Suppressor macrophage (primary cell): ENCODE results near the gene SPACA5.
A peak's percentile ranks its signal among the peaks of the same experiment; 100 is the strongest.
"Not testable (repeated sequence)": the region's sequence is repeated elsewhere in the genome, so short reads cannot be mapped to it uniquely, and the experiment has no call there.

Experiments used
- DNase-seq, 4 experiments: peaks; one replicate each; pipeline ENCODE4 v3.0.0-alpha.2; 2020 to 2022

SPACA5 gene

GRCh38 chrX:48021026-48021900 is 14.5 kb downstream of the SPACA5 start:
- DNase-seq, result peak; percentile 78 to 90 (median 80)

DNA sequence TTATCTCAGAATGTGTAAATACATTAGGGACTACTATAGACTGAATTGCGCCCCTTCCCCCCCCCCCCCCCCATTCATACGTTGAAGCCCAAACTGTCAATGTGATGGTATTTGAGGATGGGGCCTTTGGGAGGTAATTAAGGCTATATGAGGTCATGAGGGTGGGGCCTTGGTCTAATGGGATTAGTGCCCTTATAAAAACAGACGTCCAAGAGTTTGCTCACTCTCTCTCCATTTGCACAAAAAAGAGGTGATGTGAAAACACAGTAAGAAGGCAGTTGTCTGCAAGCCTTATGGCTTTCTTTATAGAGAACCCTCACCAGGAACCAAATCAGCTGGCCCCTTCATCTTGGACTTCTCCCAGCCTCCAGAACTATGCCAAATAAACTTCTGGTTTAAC is 15.3 kb downstream of the SPACA5 start:
- no peak for DNase-seq

GRCh38 chrX:48022738-48023137 is 15.9 kb downstream of the SPACA5 start:
- DNase-seq, result no peak

- peak; percentile 72 to 86 (median 74) for DNase-seq
These were observed 18.8 kb downstream of the SPACA5 start for GRCh38 chrX:48025561-48025960.

GRCh38 chrX:48027545-48027944 is 20.8 kb downstream of the SPACA5 start:
- not testable (repeated sequence) for DNase-seq

- DNase-seq, result no peak
These were observed 21.3 kb downstream of the SPACA5 start for GRCh38 chrX:48028091-48028490.

GRCh38 chrX:48030237-48030636 is 23.4 kb downstream of the SPACA5 start:
- no peak for DNase-seq

DNA sequence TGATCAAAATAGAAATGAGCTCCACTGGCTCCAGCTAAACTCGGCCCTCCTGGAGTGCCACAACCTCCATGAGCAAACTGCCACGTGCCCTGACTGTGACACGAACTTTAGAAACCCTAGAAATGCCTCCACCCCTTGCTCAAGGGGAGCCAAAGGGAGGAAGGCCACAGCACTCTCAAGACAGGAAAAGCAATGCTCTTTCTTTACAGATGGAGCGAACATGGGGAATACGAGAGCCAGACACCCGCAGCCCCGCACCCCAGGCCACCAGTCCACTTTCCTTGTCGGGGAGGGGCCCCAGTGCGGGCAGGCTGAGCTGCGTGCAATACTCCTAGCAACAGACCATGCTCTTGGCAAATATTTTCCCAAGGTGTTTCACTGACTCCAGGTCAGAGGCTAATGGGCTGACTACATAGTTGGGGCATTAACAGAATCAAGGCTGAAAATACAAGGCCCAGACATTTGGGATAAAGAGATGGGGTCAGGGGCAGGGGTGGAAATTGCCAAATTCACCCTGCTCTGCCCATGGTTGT is 23.9 kb downstream of the SPACA5 start:
- not testable (repeated sequence) for DNase-seq

DNA sequence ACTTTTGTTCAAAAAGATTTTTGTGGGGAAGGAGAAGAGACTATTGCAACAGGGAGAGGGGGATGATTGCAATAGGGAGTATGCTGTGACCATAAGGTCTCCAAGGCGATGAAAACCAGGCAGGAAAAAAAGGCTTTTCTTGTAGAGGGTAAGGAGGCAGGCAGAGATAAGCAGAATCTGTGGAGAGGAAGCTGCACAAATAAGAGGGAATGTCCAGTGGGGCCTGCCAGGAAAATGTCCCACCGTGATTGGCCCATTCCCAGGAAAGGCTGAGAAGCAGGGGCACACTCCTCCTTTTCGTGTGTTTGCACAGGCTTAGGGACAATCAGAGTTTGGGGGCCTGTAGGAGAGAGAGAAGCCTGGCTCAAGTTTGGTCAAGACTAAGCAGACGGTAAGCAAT is 29.1 kb downstream of the SPACA5 start:
- no peak for DNase-seq

DNA sequence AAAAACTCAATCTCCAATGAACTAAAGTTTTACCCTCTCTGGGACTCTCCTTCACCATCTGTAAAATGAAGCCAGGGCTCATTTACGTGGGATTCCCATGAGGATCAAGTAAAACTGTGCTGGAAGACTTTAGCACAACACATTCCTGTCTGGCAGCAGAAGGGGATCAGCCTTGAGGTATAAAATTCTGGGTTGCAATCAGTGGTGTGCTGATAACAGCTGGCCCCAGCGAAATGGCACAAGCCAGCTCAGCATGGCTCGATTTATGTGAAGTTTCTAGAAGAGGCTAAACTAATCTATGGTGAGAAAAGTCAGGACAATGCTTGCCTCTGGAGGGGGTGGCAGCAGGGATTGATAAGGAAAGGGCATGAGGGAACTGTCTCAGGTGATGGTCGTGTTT is 36.3 kb downstream of the SPACA5 start:
- DNase-seq, result no peak

DNA sequence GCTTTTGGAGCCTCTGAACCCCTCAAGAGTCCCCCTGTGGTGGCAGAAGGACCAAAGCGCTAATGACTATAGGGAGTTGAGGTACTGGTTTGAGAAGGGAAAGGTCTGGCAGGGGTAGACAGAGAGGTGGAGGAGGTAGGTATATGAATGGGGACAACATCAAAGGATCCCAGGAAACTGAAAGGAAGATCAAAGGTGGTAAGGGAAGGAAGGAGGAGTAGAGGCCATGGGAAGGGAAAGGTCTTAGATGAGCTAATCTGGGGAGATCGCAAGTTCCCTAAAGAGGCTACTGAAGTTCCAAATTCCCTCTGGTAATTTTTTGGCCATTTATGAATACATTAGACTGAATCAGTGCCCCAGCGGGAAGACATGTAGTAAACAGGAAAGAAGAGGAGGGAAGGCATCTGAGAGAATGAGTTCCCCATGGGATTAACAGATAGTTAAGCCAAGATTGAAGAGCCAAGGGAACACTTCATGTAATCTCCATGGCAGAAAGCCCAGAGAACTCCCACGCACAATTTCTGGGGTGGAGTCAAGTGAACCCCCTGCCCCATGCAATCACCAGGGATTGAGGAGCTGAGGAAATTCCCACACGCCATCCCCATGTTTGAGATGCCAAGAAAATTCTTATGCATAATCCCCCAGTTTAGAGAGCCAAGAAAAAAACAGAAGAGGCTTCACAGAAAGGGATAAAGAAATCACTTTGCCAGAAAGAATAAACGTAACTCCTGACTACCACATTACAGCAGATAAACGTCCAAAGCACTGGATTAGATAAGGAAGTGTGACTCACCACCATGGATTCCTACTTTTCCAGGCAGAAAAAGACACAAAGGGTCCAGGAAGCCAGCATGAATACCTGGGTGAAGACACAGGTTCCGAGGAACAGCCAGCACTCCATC is 38.9 kb downstream of the SPACA5 start:
- peak in 1 of 4 experiments; percentile 4 for DNase-seq

DNA sequence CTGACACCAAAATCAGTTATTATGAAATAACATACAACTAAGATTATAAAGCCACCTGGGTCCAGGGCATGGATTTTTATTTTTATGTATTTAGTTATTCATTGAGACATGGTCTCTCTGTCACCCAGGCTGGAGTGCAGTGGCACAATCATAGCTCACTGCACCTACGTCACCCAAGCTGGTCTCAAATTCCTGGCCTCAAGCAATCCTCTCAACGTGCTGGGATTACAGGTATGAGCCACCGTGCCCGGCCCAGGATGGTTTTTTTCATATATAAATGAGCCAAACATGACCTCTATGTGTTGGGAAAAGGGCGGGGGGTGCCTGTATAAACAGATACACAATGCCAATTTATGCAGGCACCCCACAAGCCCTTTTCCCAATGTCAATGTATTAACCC is 40.1 kb downstream of the SPACA5 start:
- DNase-seq, result no peak

DNA sequence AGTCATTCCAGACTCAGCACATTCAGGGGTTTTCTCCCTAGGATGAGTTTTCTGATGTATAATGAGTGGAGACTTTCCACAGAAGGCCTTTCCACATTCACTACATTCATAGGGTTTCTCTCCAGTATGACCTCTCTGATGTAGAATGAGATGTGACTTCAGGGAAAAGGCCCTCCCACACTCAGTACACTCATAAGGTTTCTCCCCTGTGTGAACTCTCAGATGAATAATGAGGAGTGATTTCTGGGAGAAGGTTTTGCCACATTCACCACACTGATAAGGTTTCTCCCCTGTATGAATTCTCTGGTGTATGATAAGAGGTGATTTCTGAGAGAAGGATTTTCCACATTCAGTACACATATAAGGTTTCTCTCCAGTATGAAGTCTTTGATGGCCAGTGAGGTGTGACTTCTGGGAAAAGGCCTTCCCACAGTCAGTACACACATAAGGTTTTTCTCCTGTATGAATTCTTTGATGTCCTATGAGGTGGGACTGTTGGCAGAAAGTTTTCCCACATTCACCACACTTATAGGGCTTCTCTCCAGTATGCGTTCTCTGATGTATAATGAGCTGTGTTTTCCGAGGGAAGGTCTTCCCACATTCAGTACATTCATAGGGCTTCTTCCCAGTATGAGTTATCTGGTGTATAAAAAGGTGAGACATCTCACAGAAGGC is 52.0 kb downstream of the SPACA5 start:
- no peak for DNase-seq

DNA sequence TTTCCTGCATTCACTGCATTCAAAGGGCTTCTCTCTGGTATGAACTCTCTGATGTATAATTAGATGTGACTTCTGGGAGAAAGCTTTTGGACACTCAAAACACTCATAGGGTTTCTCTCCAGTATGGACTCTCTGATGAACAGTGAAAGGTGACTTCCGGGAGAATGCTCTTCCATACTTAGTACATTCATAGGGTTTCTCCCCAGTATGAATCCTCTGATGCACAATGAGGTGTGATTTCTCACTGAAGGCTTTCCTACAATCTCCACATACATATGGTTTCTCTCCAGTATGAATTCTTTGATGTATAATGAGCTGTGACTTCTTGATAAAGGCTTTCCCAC is 52.5 kb downstream of the SPACA5 start:
- no peak for DNase-seq
